Right atrium auricular region (tissue), 2 donors: ENCODE measurements around the gene CDC23. TPM values are rescaled to one million over a fixed set of nuclear protein-coding genes. Genes with fewer than 3 reads are reported as not detected.

Experiments used
- DNase-seq: peaks from one replicate; pipeline ENCODE4 v3.0.0-alpha.2; 2019; ENCODE audit warnings: low spot score
- H3K27ac ChIP-seq, 2 donors: fragments of 200-600 bp; sonication (generic); 1 replicate in 1 of 2; 2 replicates in 1 of 2; pipeline ENCODE4 v1.5.1; 2016 to 2019
- H3K27me3 ChIP-seq, 2 donors: fragments of 200-600 bp; sonication (generic); one replicate each; pipeline versions ENCODE4 v1.5.1 to v1.6.0; 2017 to 2019
- H3K36me3 ChIP-seq: fragments of 200-600 bp; sonication (generic); one replicate; pipeline ENCODE4 v1.5.1; 2016
- H3K4me1 ChIP-seq, 2 donors: fragments of 200-600 bp; sonication (generic); one replicate each; pipeline versions ENCODE4 v1.5.1 to v1.6.0; 2017 to 2019
- H3K4me3 ChIP-seq, 2 donors: fragments of 200-600 bp; sonication (generic); 1 replicate in 1 of 2; 2 replicates in 1 of 2; pipeline ENCODE4 v1.5.1; 2017 to 2019; ENCODE audit warnings: mild to moderate bottlenecking in 1 of 2, moderate library complexity in 1 of 2
- H3K9me3 ChIP-seq, 2 donors: fragments of 200-600 bp; sonication (generic); one replicate each; pipeline ENCODE4 v1.5.1; 2019
- total RNA-seq, 2 donors: library from RNA; depleted of rRNA; stranded (reverse); fragments of >200 nt; gene quantifications; one replicate each; pipeline ENCODE4 v1.1.0, GENCODE V29; 2016
- TF ChIP-seq, protein P1 (sequence below), 2 donors: fragments of 200-600 bp; sonication (generic); IDR thresholded peaks; one replicate each; pipeline ENCODE4 v1.5.1; 2019; ENCODE audit warnings: antibody characterized with exemption in 2 of 2

Gene CDC23
- total RNA-seq, 2 donors from 2014 or later: 9.2 to 11.6 TPM

DNA sequence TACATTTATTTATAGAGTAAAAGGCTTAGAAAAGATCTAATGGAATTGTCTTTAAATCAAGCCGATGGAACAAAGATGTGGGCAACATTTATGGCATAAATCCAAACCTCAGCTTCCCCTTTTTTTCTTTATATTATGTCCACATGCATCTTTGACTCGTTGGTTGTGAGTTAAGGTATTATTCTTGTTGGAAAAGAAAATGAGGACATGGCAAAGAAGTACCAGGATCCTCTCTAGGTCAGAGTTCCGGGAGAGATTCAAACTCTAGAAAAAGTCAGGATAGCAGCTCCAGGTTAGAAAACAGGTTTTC is 73.4 kb downstream of the CDC23 start:
- no peak for DNase-seq
- Histone ChIP-seq H3K27ac (no peak overlapping the region), H3K27me3 (no peaks in the 10 kb centered on the region), H3K4me3 (peak overlapping the region; percentile 61 to 66), H3K4me1 (peaks cover 0 to 9% of the 10 kb centered on the region in 2 donors), H3K9me3 (no peaks in the 10 kb centered on the region), H3K36me3 (no peaks in the 10 kb centered on the region)
- TF ChIP-seq, protein P1, sequence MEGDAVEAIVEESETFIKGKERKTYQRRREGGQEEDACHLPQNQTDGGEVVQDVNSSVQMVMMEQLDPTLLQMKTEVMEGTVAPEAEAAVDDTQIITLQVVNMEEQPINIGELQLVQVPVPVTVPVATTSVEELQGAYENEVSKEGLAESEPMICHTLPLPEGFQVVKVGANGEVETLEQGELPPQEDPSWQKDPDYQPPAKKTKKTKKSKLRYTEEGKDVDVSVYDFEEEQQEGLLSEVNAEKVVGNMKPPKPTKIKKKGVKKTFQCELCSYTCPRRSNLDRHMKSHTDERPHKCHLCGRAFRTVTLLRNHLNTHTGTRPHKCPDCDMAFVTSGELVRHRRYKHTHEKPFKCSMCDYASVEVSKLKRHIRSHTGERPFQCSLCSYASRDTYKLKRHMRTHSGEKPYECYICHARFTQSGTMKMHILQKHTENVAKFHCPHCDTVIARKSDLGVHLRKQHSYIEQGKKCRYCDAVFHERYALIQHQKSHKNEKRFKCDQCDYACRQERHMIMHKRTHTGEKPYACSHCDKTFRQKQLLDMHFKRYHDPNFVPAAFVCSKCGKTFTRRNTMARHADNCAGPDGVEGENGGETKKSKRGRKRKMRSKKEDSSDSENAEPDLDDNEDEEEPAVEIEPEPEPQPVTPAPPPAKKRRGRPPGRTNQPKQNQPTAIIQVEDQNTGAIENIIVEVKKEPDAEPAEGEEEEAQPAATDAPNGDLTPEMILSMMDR (IDR thresholded peaks at IDR 0.05): no peak

DNA sequence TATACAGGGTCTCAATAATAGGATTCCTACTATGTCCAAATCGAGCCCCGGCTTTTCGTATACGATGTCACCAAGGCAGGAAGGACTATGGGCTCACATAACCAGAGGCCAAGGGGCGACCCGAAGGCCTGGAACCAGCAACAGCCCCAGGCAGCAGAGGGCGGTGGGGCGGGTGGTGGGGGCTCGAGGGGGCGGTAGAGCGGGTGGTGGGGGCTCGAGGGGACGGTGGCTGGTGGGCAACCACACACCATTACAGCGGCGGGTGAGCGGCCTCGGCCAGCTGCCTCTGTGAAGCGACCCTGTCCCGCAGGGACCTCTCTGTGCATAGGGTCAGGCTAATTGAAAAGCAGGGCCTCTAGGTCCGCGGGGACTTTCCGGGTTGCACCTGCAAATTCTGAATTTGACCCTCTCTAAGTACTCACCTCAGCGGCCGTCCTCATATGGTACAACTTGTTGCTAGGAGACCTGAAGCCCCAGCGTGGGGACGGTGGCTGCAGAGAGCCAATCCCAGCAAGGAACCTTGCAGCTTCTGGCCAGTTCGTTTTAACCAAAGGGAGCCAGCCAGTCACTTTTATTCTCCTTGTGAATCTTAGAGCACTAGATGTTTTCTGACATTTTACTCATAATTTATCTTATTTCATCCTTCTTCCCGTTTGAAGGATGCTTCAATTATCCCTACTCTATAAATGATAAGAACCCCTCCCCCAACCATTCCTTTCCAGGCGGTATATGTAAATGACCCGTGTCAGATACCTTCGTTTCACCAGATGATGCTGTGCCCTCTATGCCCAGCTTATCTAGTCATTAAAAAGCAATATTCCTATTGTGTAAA is 74.0 kb downstream of the CDC23 start, which contains the start of gene NME5:
TSS of gene NME5 (minus strand) at position 480 of the 832 bp plus-strand sequence. CDS start 648 bp downstream, outside the sequence.
- DNase-seq: no peak
- H3K27me3 ChIP-seq: no peaks in the 10 kb centered on the region
- TF ChIP-seq, protein P1 (IDR thresholded peaks at IDR 0.05): no peak
- H3K4me3 ChIP-seq: peak within 1 kb of the TSS; percentile 61 to 66
- H3K36me3 ChIP-seq: no peaks in the 10 kb centered on the region
- H3K4me1 ChIP-seq: peaks cover 0 to 9% of the 10 kb centered on the region in 2 donors
- no peak within 1 kb of the TSS for H3K27ac ChIP-seq
- H3K9me3 ChIP-seq: no peaks in the 10 kb centered on the region

Other genes with a start within 250 kb of the CDC23 start
- 10 to 100 TPM; 35.9 to 37.1 TPM for gene FAM13B, start 180.2 kb downstream of the CDC23 start, total RNA-seq
- not detected for gene WNT8A, start 129.3 kb downstream of the CDC23 start, total RNA-seq
- 1 to 10 TPM; 1.0 to 3.8 TPM for gene NME5, start 73.9 kb downstream of the CDC23 start, total RNA-seq
- gene BRD8, start 34.7 kb downstream of the CDC23 start, total RNA-seq: 10 to 100 TPM; 20.2 to 27.3 TPM
- gene KIF20A, start 34.2 kb downstream of the CDC23 start, total RNA-seq: 1 to 10 TPM in 1 of 2 donors, under 1 TPM in 1; 0.12 to 4.3 TPM
- gene GFRA3, start 61.3 kb upstream of the CDC23 start, total RNA-seq: under 1 TPM; 0.39 to 0.85 TPM
- gene CDC25C, start 118.5 kb upstream of the CDC23 start, total RNA-seq: under 1 TPM in 1 of 2 donors, not detected in 1; 0.30 TPM
- 10 to 100 TPM; 18.6 to 21.4 TPM for gene FAM53C, start 124.9 kb upstream of the CDC23 start, total RNA-seq
- 10 to 100 TPM; 42.9 to 46.9 TPM for gene KDM3B, start 139.4 kb upstream of the CDC23 start, total RNA-seq
- 10 to 100 TPM; 27.5 to 28.4 TPM for gene REEP2, start 225.7 kb upstream of the CDC23 start, total RNA-seq